ENCODE data around the gene KLF11. TPM values are rescaled to one million over a fixed set of nuclear protein-coding genes. Genes with fewer than 3 reads are reported as not detected.

Gene KLF11
- total RNA-seq, 4 donors from 2014 or later, result 42.5 to 86.1 (median 61.2) TPM

DNA sequence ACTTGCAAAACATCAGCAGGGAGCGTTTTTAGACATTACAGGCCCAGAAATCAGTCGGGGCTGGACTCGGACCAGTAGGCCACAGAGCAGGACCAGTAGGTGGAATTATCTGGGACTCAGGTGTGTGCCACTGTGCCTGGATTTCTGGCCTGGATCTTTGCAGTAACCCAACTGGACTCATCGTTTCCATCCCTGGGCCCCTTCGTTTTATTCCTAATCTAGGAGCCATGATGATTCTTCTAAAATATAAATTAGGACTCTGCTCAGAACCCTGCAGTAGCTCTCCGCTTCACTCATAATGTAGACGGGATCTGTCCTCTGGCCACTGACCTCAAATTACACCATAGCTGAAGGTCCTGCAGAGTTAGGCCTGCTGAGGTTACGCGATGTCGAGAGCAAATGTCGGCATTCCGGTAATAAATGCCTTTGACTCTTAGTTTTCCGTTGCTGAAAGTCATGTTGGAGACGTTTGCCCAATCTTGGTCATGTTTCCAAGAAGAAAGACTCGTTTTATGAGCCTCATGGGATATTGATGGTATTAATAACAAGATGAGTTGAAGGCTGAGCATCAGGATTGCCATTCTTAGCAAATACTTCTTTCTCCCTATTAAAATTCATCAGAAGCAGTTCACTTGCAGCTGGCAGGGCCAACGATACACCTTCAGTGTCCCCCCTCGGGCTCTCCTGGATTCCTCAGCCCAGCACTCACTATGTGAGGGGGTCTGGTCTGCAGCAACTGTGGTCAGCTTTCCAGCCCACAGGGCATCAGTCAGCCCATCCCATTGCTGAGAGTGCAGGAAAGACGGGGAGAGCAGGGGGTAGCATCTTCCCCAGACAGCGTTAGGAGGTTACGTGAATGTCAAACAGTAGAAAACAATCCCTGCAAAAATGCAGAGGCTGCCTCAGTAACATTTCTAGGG, 39.9 kb upstream of the KLF11 start:
- peak in 1 of 2 donors; percentile 84 for DNase-seq (ENCODE audit: low spot score in 2 of 2)
- H3K4me3 ChIP-seq (ENCODE audit: low read depth, poor library complexity, severe bottlenecking), result no peak overlapping the region
- TF ChIP-seq, protein P1, sequence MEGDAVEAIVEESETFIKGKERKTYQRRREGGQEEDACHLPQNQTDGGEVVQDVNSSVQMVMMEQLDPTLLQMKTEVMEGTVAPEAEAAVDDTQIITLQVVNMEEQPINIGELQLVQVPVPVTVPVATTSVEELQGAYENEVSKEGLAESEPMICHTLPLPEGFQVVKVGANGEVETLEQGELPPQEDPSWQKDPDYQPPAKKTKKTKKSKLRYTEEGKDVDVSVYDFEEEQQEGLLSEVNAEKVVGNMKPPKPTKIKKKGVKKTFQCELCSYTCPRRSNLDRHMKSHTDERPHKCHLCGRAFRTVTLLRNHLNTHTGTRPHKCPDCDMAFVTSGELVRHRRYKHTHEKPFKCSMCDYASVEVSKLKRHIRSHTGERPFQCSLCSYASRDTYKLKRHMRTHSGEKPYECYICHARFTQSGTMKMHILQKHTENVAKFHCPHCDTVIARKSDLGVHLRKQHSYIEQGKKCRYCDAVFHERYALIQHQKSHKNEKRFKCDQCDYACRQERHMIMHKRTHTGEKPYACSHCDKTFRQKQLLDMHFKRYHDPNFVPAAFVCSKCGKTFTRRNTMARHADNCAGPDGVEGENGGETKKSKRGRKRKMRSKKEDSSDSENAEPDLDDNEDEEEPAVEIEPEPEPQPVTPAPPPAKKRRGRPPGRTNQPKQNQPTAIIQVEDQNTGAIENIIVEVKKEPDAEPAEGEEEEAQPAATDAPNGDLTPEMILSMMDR (IDR thresholded peaks at IDR 0.05), result no peak
- no peak for TF ChIP-seq POLR2A (IDR thresholded peaks at IDR 0.05)
- intact Hi-C loops (cut with DNase I; ENCODE audit: low total_unique reads), result no loop called here
- WGBS, 2 donors, result 72 to 80% methylated on average over 20 of the region's 20 CpGs

DNA sequence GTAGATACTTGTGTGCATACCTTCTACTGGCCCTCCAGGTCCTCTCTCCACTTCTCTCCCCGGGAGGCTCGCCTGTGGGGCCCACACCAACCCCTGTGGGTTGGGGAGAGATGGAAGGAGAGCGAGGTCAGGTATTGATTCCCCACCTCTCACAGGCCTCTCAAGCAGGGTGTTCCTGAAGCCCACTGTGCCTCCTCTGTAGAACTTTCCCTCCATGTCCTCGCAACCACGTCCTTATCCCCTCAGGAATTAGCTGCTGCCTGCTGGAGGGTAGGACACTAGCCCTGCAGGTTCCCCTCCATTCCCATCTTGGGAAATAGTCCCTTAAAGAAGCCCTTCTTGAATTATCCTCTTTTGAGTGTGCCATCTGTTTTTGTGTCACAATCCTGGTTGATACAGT, 38.9 kb upstream of the KLF11 start:
- 95 to 97% methylated on average over 5 of the region's 5 CpGs for WGBS, 2 donors
- TF ChIP-seq, protein P1 (IDR thresholded peaks at IDR 0.05), result no peak
- TF ChIP-seq POLR2A (IDR thresholded peaks at IDR 0.05), result no peak
- intact Hi-C loops (cut with DNase I; ENCODE audit: low total_unique reads), result no loop called here
- DNase-seq (ENCODE audit: low spot score in 2 of 2), result peak in 1 of 2 donors; percentile 68
- H3K4me3 ChIP-seq (ENCODE audit: low read depth, poor library complexity, severe bottlenecking), result no peak overlapping the region

- TF ChIP-seq POLR2A (IDR thresholded peaks at IDR 0.05), result no peak
- TF ChIP-seq, protein P1 (IDR thresholded peaks at IDR 0.05), result no peak
- WGBS, 2 donors, result 55 to 79% methylated on average over 3 of the region's 3 CpGs
- H3K4me3 ChIP-seq (ENCODE audit: low read depth, poor library complexity, severe bottlenecking), result no peak overlapping the region
- intact Hi-C loops (cut with DNase I; ENCODE audit: low total_unique reads), result no loop called here
- peak in 1 of 2 donors; percentile 76 for DNase-seq (ENCODE audit: low spot score in 2 of 2)
Measured at GRCh38 chr2:10004836-10005235, 38.5 kb upstream of the KLF11 start.

GRCh38 chr2:10005461-10006235, 37.7 kb upstream of the KLF11 start:
- WGBS, 2 donors, result 96% methylated on average over 17 of the region's 17 CpGs
- DNase-seq (ENCODE audit: low spot score in 2 of 2), result peak in 1 of 2 donors; percentile 68
- H3K4me3 ChIP-seq (ENCODE audit: low read depth, poor library complexity, severe bottlenecking), result no peak overlapping the region
- no peak for TF ChIP-seq POLR2A (IDR thresholded peaks at IDR 0.05)
- TF ChIP-seq, protein P1 (IDR thresholded peaks at IDR 0.05), result no peak
- intact Hi-C loops (cut with DNase I; ENCODE audit: low total_unique reads), result no loop called here

- no peak overlapping the region for H3K4me3 ChIP-seq (ENCODE audit: low read depth, poor library complexity, severe bottlenecking)
- intact Hi-C loops (cut with DNase I; ENCODE audit: low total_unique reads), result no loop called here
- no peak for TF ChIP-seq POLR2A (IDR thresholded peaks at IDR 0.05)
- TF ChIP-seq, protein P1 (IDR thresholded peaks at IDR 0.05), result no peak
- DNase-seq (ENCODE audit: low spot score in 2 of 2), result no peak
- WGBS, 2 donors, result 61 to 69% methylated on average over 51 to 64 of the region's 64 CpGs
Measured at GRCh38 chr2:10006236-10007161, 36.9 kb upstream of the KLF11 start.

Data from lower leg skin (tissue), 4 donors.